Measurements from ENCODE around the gene ADCY1.

Gene ADCY1

DNA sequence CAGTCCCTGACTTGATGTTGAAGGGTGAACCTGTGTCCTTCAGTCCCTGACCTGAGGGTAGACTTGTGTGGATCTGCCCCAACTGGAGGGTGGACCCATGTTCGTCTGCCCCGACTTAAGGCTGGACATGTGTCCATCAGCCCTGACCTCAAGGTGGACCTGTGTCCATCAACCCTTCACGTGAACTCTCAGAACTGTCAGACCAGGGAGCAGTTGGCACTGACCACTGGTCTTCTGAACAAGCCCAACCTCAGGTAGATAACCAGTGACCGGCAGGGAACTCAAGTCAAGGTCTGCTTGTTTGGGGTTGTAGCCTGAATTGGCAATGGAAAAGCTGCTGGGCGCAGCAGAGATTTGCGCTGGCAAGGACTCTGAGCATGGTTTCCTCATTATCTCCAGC, 96.5 kb downstream of the ADCY1 start:
- Mint-ChIP-seq H3K27ac (no peak overlapping the region), H3K36me3 (ENCODE audit: low read depth) (peaks cover 24% of the 10 kb centered on the region), H3K27me3 (ENCODE audit: low read depth, poor library complexity) (no peaks in the 10 kb centered on the region), H3K4me1 (no peaks in the 10 kb centered on the region), H3K9me3 (peaks cover 27% of the 10 kb centered on the region), H3K4me3 (no peak overlapping the region)
- no peak for DNase-seq
- TF ChIP-seq, protein P1, sequence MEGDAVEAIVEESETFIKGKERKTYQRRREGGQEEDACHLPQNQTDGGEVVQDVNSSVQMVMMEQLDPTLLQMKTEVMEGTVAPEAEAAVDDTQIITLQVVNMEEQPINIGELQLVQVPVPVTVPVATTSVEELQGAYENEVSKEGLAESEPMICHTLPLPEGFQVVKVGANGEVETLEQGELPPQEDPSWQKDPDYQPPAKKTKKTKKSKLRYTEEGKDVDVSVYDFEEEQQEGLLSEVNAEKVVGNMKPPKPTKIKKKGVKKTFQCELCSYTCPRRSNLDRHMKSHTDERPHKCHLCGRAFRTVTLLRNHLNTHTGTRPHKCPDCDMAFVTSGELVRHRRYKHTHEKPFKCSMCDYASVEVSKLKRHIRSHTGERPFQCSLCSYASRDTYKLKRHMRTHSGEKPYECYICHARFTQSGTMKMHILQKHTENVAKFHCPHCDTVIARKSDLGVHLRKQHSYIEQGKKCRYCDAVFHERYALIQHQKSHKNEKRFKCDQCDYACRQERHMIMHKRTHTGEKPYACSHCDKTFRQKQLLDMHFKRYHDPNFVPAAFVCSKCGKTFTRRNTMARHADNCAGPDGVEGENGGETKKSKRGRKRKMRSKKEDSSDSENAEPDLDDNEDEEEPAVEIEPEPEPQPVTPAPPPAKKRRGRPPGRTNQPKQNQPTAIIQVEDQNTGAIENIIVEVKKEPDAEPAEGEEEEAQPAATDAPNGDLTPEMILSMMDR (IDR thresholded peaks at IDR 0.05) = no peak

DNA sequence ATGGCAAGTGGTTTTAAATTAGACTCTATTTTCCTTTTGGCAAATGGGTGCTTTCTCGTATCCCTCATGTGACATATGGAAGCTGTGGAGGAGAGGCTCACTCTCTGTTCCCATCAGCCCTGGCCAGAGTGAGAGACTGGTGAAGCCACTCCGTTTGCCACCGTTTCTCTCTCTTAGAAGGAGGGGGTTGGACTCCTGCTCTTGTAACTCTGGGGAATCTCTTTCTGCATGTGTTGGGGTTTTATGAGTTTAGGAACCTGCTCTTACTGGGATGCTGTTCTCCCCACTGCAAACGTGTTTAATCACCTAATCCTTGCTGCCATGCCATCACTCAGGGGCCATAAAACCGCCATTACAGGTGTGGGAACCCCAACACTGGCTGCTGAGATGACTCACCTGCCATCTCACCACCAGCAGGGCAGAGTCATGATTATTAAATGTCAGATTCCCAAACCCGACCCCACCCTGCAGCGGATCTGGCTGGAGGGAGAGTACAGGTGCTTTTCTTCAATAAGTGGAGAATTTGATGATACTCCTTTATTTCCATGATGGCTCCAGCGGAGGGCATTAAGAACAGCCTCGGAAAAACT, 103.2 kb downstream of the ADCY1 start:
- Mint-ChIP-seq H3K27me3 (ENCODE audit: low read depth, poor library complexity) (no peaks in the 10 kb centered on the region), H3K36me3 (ENCODE audit: low read depth) (peaks cover 17% of the 10 kb centered on the region), H3K9me3 (peaks cover 13% of the 10 kb centered on the region), H3K4me1 (peaks cover 22% of the 10 kb centered on the region), H3K27ac (no peak overlapping the region), H3K4me3 (no peak overlapping the region)
- DNase-seq = no peak
- TF ChIP-seq, protein P1 (IDR thresholded peaks at IDR 0.05) = no peak

DNA sequence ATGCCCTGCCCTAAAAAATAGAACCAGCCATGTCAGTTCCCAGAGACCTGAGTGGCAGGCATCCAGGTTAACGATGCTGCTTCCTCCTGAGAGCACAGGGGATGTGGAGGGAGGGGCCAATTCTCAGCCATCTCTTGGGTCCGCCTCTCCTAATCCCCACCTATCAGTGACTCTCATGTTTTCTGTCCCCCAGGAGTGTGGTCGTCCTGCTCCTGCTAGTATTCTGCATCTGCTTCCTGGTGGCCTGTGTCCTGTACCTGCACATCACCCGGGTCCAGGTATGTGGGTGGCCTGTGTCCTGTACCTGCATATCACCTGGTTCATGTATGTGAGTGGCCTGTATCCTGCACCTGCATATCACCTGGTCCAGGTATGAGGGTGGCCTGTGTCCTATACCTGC, 105.3 kb downstream of the ADCY1 start:
- peaks cover 5% of the 10 kb centered on the region for H3K36me3 Mint-ChIP-seq (ENCODE audit: low read depth)
- TF ChIP-seq, protein P1 (IDR thresholded peaks at IDR 0.05) = no peak
- no peak for DNase-seq
- no peak overlapping the region for H3K27ac Mint-ChIP-seq
- no peaks in the 10 kb centered on the region for H3K9me3 Mint-ChIP-seq
- no peak overlapping the region for H3K4me3 Mint-ChIP-seq
- H3K4me1 Mint-ChIP-seq = peaks cover 22% of the 10 kb centered on the region
- no peaks in the 10 kb centered on the region for H3K27me3 Mint-ChIP-seq (ENCODE audit: low read depth, poor library complexity)

DNA sequence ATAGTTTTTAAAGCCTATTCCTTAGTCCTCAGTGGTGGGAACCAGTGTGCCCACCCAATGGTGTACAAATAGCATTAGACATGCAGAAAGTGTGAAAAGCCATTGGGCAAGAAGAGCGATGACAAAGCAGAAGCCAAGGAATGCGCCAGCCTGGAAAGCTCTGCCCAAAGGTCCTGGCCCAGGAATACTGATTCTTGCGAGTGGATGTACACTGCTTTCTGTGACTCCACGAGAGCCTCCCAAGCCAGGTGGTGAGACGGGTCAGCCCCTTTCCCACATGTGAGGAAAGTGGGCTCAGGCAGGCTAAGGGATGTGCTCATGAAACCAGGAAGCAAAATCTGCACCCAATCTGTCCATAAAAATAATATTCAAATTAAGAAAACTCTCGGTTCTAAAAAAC, 106.6 kb downstream of the ADCY1 start:
- Mint-ChIP-seq H3K4me1 (peaks cover 22% of the 10 kb centered on the region), H3K9me3 (no peaks in the 10 kb centered on the region), H3K36me3 (ENCODE audit: low read depth) (peaks cover 3% of the 10 kb centered on the region), H3K4me3 (no peak overlapping the region), H3K27me3 (ENCODE audit: low read depth, poor library complexity) (no peaks in the 10 kb centered on the region), H3K27ac (no peak overlapping the region)
- no peak for DNase-seq
- TF ChIP-seq, protein P1 (IDR thresholded peaks at IDR 0.05) = no peak

DNA sequence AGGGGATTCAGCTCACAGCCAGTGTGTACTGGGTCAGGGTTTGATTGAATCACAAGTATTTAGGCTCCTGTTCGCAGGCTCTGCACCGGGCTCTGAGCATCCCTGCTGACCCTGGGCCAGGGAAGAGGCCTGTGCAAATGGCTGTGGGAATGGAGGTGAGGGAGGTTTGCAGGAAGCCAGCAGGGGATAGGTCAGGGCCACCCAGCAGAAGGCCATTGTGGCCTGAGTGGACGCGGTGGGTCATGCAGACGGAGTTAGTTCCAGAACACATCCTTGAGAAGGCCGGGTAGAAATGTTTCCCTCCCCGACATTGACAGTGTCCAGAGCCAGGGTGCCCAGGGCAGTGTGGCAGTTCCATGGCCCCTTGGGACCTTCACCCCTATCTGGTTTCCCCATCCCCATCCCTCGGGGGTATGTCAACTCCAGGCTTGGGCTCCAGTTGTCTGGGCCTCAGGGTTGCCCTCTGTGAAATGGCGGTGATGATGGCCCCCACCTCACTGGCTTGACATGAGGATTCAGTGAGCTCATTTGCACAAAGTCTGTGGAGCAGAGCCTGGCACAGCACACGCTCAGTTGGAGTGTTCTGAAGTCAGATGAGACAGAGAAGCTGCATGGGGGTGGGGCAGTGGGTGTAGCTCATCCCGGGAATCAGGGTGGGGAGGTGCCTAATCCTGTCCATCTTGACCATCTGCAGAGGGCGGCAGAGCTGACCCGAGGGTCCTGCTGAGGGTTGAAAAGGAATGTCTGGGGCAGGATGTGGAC, 107.6 kb downstream of the ADCY1 start:
- no peak overlapping the region for H3K4me3 Mint-ChIP-seq
- no peak for DNase-seq
- H3K27ac Mint-ChIP-seq = no peak overlapping the region

More for the DNA sequence above, 107.6 kb downstream of the ADCY1 start:
- Mint-ChIP-seq H3K36me3 (ENCODE audit: low read depth) (no peaks in the 10 kb centered on the region), H3K4me1 (peaks cover 18% of the 10 kb centered on the region), H3K27me3 (ENCODE audit: low read depth, poor library complexity) (no peaks in the 10 kb centered on the region), H3K9me3 (no peaks in the 10 kb centered on the region)
- TF ChIP-seq, protein P1 (IDR thresholded peaks at IDR 0.05) = no peak
